Fibroblast of mammary gland (primary cell): Measurements from ENCODE around the gene DLG2.

Experiments
- DNase-seq: peaks from one replicate; pipeline ENCODE4 v3.0.0-alpha.2; 2010; ENCODE audit warnings: low read depth
- H3K4me3 ChIP-seq: 2 replicates; pipeline ENCODE4 v1.5.1; 2011; ENCODE audit warnings: low read depth, mild to moderate bottlenecking, low read length, moderate library complexity; ENCODE audit not compliant: control insufficient read depth
- CTCF ChIP-seq: conservative IDR thresholded peaks from 2 replicates; pipeline ENCODE4 v1.5.1; 2011; ENCODE audit warnings: low read depth, low read length, inconsistent platforms; ENCODE audit not compliant: control insufficient read depth, insufficient read depth

The DLG2 gene

GRCh38 chr11:85394283-85394682, 232.9 kb downstream of the DLG2 start:
- no peak for TF ChIP-seq CTCF
- no peak for DNase-seq
- H3K4me3 ChIP-seq = no peak overlapping the region

- no peak overlapping the region for H3K4me3 ChIP-seq
- no peak for TF ChIP-seq CTCF
- no peak for DNase-seq
Observed at GRCh38 chr11:85391141-85391540, 236.0 kb downstream of the DLG2 start.

DNA sequence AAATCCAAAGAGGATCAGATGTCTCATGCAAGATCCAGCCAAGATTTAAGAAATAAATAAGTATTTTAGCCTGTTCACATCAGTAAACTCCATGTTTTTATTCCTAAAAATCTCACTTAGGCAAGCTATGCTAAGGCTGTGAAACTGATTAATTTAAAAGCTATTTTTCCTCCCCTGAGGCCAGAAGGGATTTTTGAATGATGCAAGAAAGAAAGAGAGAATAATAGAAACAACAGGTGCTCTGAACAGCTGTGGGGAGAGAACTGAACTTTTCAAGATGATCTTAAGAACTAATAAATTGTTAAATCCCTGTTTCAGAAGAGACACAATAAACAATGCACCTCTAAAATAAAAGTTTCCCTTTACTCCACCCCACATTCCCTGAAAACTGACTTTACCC, 241.6 kb downstream of the DLG2 start:
- no peak for DNase-seq
- TF ChIP-seq CTCF = no peak
- H3K4me3 ChIP-seq = no peak overlapping the region

DNA sequence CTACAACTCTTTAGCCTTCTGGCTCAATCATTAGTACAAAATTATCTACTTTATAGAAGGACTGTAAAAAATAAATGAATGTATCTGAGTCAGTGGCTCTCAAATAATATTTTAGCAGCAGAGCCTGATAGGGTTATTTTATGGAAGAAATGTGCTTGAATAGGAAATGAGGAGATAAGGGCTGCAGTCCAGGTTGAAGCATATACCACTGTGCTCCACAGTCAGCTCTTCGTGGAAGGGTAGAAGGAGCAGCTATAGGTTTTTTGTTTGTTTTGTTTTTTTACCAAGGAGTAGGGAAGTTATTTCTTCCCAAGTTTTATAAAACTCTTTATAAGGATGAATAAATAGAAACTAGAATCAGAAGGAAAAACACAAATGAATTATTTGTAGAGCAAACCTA, 242.0 kb downstream of the DLG2 start:
- no peak for DNase-seq
- H3K4me3 ChIP-seq = no peak overlapping the region
- TF ChIP-seq CTCF = no peak

DNA sequence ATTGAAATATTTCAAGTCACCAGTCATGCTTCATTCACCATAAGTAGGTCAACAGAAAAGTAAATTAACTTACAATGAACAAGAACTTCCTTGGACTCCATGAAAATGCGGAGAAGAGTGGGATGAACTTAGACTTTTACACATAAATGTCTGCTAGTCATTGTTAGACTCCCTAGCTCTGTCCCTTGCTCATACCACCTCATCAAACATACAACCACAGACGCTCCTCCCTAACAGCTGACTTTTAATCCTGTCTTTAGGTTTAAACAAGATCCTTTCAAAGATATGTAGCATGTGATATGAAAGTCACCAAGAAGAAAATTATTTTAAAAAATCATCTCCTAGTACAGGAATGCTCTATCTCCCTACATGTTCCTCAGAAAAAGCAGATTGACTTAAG, 248.1 kb downstream of the DLG2 start:
- no peak overlapping the region for H3K4me3 ChIP-seq
- DNase-seq = no peak
- no peak for TF ChIP-seq CTCF

- H3K4me3 ChIP-seq = no peak overlapping the region
- no peak for TF ChIP-seq CTCF
- DNase-seq = no peak
Observed at GRCh38 chr11:85377901-85378300, 249.2 kb downstream of the DLG2 start.

- DNase-seq = no peak
- TF ChIP-seq CTCF = no peak
Observed at GRCh38 chr11:85359859-85360258, 267.3 kb downstream of the DLG2 start.

More at GRCh38 chr11:85359859-85360258, 267.3 kb downstream of the DLG2 start:
- no peak overlapping the region for H3K4me3 ChIP-seq
